Thoracic aorta (tissue), 2 donors: ENCODE measurements around the gene MARCHF9. TPM values are rescaled to one million over a fixed set of nuclear protein-coding genes. Genes with fewer than 3 reads are reported as not detected.

Experiments
- ATAC-seq: fragments of 150-250 bp; one replicate; pipeline ENCODE4 v1.8.0; 2017; ENCODE audit warnings: low read depth; ENCODE audit not compliant: insufficient number of reproducible peaks, low FRiP score
- DNase-seq: peaks from one replicate; pipeline ENCODE4 v3.0.0-alpha.2; 2020; ENCODE audit warnings: low spot score
- H3K27ac ChIP-seq, 2 donors: fragments of 200-600 bp; sonication (generic); 1 replicate in 1 of 2; 2 replicates in 1 of 2; pipeline ENCODE4 v1.5.1; 2016; ENCODE audit warnings: mild to moderate bottlenecking in 2 of 2, moderate library complexity in 2 of 2
- H3K27me3 ChIP-seq: fragments of 200-600 bp; sonication (generic); replicated peaks from 2 replicates; pipeline ENCODE4 v1.6.0; 2016; ENCODE audit warnings: mild to moderate bottlenecking; ENCODE audit not compliant: insufficient read depth
- H3K36me3 ChIP-seq: fragments of 200-600 bp; sonication (generic); one replicate; pipeline ENCODE4 v1.5.1; 2016
- H3K4me1 ChIP-seq, 2 donors: fragments of 200-600 bp; sonication (generic); 1 replicate in 1 of 2; 2 replicates in 1 of 2; pipeline versions ENCODE4 v1.5.1 to v1.6.0; 2016; ENCODE audit warnings: low read depth in 2 of 2, mild to moderate bottlenecking in 1 of 2; ENCODE audit not compliant: control insufficient read depth in 1 of 2
- H3K4me3 ChIP-seq: fragments of 200-600 bp; sonication (generic); 2 replicates; pipeline ENCODE4 v1.5.1; 2016; ENCODE audit warnings: mild to moderate bottlenecking
- H3K9me3 ChIP-seq: fragments of 200-600 bp; sonication (generic); 2 replicates; pipeline ENCODE4 v1.5.1; 2016
- total RNA-seq, 2 donors: library from RNA; depleted of rRNA; stranded (reverse); fragments of >200 nt; gene quantifications; one replicate each; pipeline versions ENCODE4 v1.1.0 to v1.2.3, GENCODE V29; 2016
- TF ChIP-seq, protein P1 (sequence below): fragments of 200-600 bp; sonication (generic); IDR thresholded peaks from one replicate; pipeline ENCODE4 v1.5.1; 2019; ENCODE audit warnings: antibody characterized with exemption

MARCHF9 gene
- total RNA-seq, 2 donors from 2014 or later, result 8.8 to 11.2 TPM

GRCh38 chr12:57796996-57797395 is 42.1 kb downstream of the MARCHF9 start:
- H3K27ac ChIP-seq, result no peak overlapping the region
- DNase-seq, result no peak

DNA sequence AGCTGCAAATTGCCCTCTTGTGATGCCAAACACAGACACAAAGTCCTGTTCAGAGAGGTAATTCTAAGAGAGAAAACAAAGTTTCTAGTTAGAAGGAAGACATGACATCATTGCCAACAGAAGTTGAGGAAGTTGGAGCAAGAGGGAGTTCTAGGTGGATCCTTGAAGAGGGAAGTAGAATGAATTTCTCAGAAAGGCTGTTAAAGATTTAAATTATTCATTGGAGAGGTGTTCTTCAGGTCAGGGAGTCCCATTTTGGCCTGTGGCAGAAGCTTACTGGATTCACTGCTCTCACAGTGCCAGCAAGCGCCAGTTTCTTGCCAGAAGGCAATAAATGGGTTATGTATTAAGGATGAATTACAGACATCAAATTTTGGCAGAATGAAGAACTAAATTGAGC is 43.0 kb downstream of the MARCHF9 start:
- TF ChIP-seq, protein P1, sequence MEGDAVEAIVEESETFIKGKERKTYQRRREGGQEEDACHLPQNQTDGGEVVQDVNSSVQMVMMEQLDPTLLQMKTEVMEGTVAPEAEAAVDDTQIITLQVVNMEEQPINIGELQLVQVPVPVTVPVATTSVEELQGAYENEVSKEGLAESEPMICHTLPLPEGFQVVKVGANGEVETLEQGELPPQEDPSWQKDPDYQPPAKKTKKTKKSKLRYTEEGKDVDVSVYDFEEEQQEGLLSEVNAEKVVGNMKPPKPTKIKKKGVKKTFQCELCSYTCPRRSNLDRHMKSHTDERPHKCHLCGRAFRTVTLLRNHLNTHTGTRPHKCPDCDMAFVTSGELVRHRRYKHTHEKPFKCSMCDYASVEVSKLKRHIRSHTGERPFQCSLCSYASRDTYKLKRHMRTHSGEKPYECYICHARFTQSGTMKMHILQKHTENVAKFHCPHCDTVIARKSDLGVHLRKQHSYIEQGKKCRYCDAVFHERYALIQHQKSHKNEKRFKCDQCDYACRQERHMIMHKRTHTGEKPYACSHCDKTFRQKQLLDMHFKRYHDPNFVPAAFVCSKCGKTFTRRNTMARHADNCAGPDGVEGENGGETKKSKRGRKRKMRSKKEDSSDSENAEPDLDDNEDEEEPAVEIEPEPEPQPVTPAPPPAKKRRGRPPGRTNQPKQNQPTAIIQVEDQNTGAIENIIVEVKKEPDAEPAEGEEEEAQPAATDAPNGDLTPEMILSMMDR, result no peak
- H3K4me3 ChIP-seq, result no peak overlapping the region
- H3K4me1 ChIP-seq, result peaks cover 0 to under 1% of the 10 kb centered on the region in 2 donors
- no peak for ATAC-seq
- no peaks in the 10 kb centered on the region for H3K27me3 ChIP-seq
- H3K36me3 ChIP-seq, result peaks cover 43% of the 10 kb centered on the region
- no peaks in the 10 kb centered on the region for H3K9me3 ChIP-seq
- DNase-seq, result no peak
- no peak overlapping the region for H3K27ac ChIP-seq

More at GRCh38 chr12:57796996-57797395, 42.1 kb downstream of the MARCHF9 start:
- TF ChIP-seq, protein P1, result no peak
- H3K4me1 ChIP-seq, result no peaks in the 10 kb centered on the region
- no peak for ATAC-seq
- peaks cover 41% of the 10 kb centered on the region for H3K36me3 ChIP-seq
- H3K27me3 ChIP-seq, result no peaks in the 10 kb centered on the region
- H3K9me3 ChIP-seq, result no peaks in the 10 kb centered on the region
- no peak overlapping the region for H3K4me3 ChIP-seq

- no peak for DNase-seq
- ATAC-seq, result no peak
- Histone ChIP-seq H3K36me3 (peaks cover 32% of the 10 kb centered on the region), H3K9me3 (no peaks in the 10 kb centered on the region), H3K4me1 (peaks cover 0 to 8% of the 10 kb centered on the region in 2 donors), H3K4me3 (no peak overlapping the region), H3K27me3 (no peaks in the 10 kb centered on the region), H3K27ac (no peak overlapping the region)
- TF ChIP-seq, protein P1, result no peak
These were observed 46.1 kb downstream of the MARCHF9 start for GRCh38 chr12:57800965-57801364.

DNA sequence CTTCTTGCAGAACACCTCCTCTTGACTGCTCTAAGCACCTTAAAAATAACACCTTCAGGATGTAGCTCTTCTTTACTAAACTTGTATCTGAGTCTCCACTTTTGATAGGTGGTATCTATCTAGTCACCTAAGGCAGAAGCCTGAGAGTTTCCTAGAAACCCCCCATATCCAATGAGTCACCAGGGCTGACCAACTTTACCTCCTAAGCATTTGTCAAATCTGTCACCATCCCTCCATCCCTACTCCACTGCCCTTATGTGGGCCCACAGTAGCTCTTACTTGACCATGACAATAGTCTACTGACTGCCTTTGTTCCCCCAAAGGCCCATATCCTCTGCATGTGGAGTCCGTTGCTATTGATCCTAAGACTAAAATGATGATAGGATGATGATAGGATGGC is 47.7 kb downstream of the MARCHF9 start:
- Histone ChIP-seq H3K9me3 (no peaks in the 10 kb centered on the region), H3K36me3 (peaks cover 42% of the 10 kb centered on the region), H3K27me3 (no peaks in the 10 kb centered on the region), H3K4me1 (peaks cover 0 to 8% of the 10 kb centered on the region in 2 donors), H3K27ac (no peak overlapping the region), H3K4me3 (no peak overlapping the region)
- TF ChIP-seq, protein P1, result no peak
- no peak for DNase-seq
- no peak for ATAC-seq

- Histone ChIP-seq H3K27me3 (no peaks in the 10 kb centered on the region), H3K27ac (no peak overlapping the region), H3K9me3 (no peaks in the 10 kb centered on the region), H3K4me1 (peaks cover 0 to 8% of the 10 kb centered on the region in 2 donors), H3K36me3 (peaks cover 50% of the 10 kb centered on the region), H3K4me3 (no peak overlapping the region)
- TF ChIP-seq, protein P1, result peak; percentile 83
- DNase-seq, result peak; percentile 22
- ATAC-seq, result peak; percentile 76
These were observed 48.5 kb downstream of the MARCHF9 start for GRCh38 chr12:57803319-57803893.
